Measurements from ENCODE around the gene TCF7L2. TPM values are rescaled to one million over a fixed set of nuclear protein-coding genes. Genes with fewer than 3 reads are reported as not detected.

The TCF7L2 gene
- total RNA-seq, 1 donor from 2014 or later, result 52.5 TPM

- DNase-seq (ENCODE audit: low spot score), result no peak
Measured at GRCh38 chr10:113021268-113022040, 71.4 kb downstream of the TCF7L2 start.

GRCh38 chr10:113022265-113022664 lies 72.2 kb downstream of the TCF7L2 start:
- DNase-seq (ENCODE audit: low spot score), result no peak

GRCh38 chr10:113023017-113023416 lies 73.0 kb downstream of the TCF7L2 start:
- DNase-seq (ENCODE audit: low spot score), result no peak

- no peak for DNase-seq (ENCODE audit: low spot score)
Measured at GRCh38 chr10:113024930-113025329, 74.9 kb downstream of the TCF7L2 start.

- DNase-seq (ENCODE audit: low spot score), result no peak
Measured at GRCh38 chr10:113025487-113025886, 75.4 kb downstream of the TCF7L2 start.

- no peak for DNase-seq (ENCODE audit: low spot score)
Measured at GRCh38 chr10:113026679-113027078, 76.6 kb downstream of the TCF7L2 start.

- DNase-seq (ENCODE audit: low spot score), result no peak
Measured at GRCh38 chr10:113027230-113027573, 77.2 kb downstream of the TCF7L2 start.

GRCh38 chr10:113027574-113028455 lies 77.8 kb downstream of the TCF7L2 start:
- no peak for DNase-seq (ENCODE audit: low spot score)

GRCh38 chr10:113028456-113029440 lies 78.7 kb downstream of the TCF7L2 start:
- DNase-seq (ENCODE audit: low spot score), result no peak

- DNase-seq (ENCODE audit: low spot score), result no peak
Measured at GRCh38 chr10:113030453-113030852, 80.4 kb downstream of the TCF7L2 start.

GRCh38 chr10:113031147-113031546 lies 81.1 kb downstream of the TCF7L2 start:
- DNase-seq (ENCODE audit: low spot score), result no peak

- no peak for DNase-seq (ENCODE audit: low spot score)
Measured at GRCh38 chr10:113033991-113034390, 83.9 kb downstream of the TCF7L2 start.

- DNase-seq (ENCODE audit: low spot score), result no peak
Measured at GRCh38 chr10:113035732-113036312, 85.8 kb downstream of the TCF7L2 start.

GRCh38 chr10:113036619-113037018 lies 86.6 kb downstream of the TCF7L2 start:
- DNase-seq (ENCODE audit: low spot score), result no peak

GRCh38 chr10:113037218-113037617 lies 87.2 kb downstream of the TCF7L2 start:
- DNase-seq (ENCODE audit: low spot score), result no peak

GRCh38 chr10:113038183-113038582 lies 88.1 kb downstream of the TCF7L2 start:
- no peak for DNase-seq (ENCODE audit: low spot score)

- no peak for DNase-seq (ENCODE audit: low spot score)
Measured at GRCh38 chr10:113038985-113039384, 88.9 kb downstream of the TCF7L2 start.

- no peak for DNase-seq (ENCODE audit: low spot score)
Measured at GRCh38 chr10:113041324-113041723, 91.3 kb downstream of the TCF7L2 start.

GRCh38 chr10:113041841-113042750 lies 92.0 kb downstream of the TCF7L2 start:
- no peak for DNase-seq (ENCODE audit: low spot score)

GRCh38 chr10:113042868-113043267 lies 92.8 kb downstream of the TCF7L2 start:
- no peak for DNase-seq (ENCODE audit: low spot score)
